GM19023 (cell line): ENCODE data around the gene KRTAP4-11.
"Not testable (repeated sequence)": the region's sequence is repeated elsewhere in the genome, so short reads cannot be mapped to it uniquely, and the experiment has no call there.

Experiments
- ATAC-seq: cut with Tn5 transposase; IDR thresholded peaks from one replicate; pipeline ENCODE4 v1.9.1; 2021; ENCODE audit warnings: mild to moderate bottlenecking, moderate library complexity; ENCODE audit not compliant: unreplicated experiment

KRTAP4-11 gene

DNA sequence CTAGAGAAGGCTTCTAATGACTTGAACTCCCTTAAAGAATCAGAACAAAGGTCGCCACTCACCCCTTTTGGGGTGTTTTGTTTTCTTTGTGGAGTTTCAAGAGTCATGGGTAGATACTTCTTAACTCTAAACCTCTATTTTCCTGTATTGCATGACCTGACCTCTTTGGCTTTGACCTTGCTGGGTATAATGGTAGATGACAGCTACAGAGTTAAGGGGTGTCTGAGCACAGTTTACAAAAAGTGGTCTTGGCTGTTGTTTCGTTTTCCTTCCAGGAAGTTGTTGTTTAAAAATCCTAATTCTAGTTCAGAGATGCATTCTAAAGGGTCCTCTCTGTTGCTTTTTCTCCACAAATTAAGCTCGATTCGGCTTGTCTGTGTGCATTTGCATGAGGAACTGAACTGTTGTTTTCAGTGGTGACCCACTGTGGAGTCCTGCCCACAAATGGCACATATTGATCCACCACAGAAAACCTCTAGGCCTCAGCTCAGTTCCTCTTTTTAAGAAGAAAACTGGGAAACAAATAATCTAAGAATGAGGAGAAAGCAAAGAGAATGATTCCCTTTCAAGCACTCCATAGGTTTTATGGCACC lies 29.3 kb downstream of the KRTAP4-11 start:
- ATAC-seq, result not testable (repeated sequence)

DNA sequence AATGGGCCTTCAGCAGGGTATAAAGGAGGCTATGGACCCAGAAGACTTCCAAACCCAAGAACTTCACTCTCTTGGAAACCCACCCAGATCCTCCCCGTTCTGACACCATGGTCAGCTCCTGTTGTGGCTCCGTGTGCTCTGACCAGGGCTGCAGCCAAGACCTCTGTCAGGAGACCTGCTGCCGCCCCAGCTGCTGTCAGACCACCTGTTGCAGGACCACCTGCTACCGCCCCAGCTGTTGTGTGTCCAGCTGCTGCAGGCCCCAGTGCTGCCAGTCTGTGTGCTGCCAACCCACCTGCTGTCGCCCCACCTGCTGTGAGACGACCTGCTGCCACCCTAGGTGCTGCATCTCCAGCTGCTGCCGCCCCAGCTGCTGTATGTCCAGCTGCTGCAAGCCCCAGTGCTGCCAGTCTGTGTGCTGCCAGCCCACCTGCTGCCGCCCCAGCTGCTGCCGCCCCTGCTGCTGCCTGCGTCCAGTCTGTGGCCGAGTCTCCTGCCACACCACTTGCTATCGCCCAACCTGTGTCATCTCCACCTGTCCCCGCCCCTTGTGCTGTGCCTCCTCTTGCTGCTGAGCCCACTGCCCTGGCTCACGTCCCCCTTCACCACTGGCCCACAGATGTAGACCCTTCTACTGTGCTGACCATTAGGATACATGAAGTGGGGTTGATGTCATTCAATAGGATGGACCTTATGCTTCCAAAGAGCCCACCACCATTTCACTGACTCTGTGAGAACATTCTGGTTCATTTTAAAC lies 33.9 kb downstream of the KRTAP4-11 start, which contains the start of gene KRTAP4-7:
Gene KRTAP4-7 (plus strand): TSS at position 51 of the 757 bp plus-strand sequence. CDS start 57 bp downstream, at position 108.
- not testable (repeated sequence) for ATAC-seq

DNA sequence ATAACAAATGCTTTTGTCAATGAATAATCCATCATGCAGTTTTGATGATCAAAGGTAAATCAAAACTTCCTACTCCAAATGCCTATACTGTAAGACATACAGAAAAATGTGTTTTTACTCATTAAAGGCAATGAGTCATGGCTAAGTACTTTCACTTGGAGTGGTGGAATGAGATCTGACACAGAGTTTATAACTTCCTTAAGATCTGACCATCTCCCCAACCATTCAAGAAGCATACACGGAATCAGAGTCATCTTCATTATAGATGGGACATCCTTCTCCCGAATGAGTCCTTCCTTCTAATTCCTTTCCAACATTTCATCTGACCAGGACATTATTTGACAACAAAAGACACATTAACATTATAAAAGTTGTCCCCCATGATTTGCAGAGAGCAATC lies 34.7 kb downstream of the KRTAP4-11 start:
- not testable (repeated sequence) for ATAC-seq

- ATAC-seq, result no peak
Measured at GRCh38 chr17:41082626-41083025, 35.5 kb downstream of the KRTAP4-11 start.

DNA sequence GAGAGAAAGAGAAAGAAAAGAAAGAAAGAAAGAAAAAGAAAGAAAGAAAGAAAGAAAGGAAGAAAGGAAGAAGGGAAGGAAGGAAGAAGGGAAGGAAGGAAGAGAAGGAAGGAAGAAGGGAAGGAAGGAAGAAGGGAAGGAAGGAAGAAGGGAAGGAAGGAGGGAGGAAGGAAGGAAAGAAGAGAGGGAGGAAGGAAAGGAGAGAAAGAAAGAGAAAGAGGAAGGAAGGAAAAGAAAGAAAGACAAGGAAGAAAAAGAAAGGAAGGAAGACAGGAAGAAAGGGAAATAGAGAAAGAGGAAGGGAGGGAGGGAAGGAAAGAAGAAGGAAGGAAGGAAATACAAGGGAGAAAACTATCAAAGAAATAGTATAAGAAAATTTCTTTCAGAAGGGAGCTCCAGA lies 41.4 kb downstream of the KRTAP4-11 start:
- no peak for ATAC-seq

DNA sequence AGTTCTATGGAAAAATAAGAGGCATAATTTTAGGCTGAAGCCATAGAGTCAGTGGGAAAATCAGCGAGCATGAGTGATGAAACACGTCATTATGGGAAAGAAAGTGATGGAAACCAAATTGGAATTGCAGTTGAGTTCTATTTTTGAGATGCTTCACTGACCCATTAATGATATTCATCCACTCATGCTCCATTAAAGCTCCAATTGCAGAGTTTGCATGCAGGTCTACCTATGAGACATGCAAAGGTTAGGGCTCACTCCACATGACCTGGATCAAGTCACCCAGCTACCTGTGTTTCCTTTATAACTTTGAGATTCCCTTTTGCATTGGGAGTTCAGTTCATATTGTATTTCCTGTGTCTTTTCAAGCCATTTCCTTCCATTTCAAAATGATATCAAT lies 44.5 kb downstream of the KRTAP4-11 start:
- ATAC-seq, result no peak

GRCh38 chr17:41071606-41072360 lies 46.4 kb downstream of the KRTAP4-11 start:
- ATAC-seq, result no peak

DNA sequence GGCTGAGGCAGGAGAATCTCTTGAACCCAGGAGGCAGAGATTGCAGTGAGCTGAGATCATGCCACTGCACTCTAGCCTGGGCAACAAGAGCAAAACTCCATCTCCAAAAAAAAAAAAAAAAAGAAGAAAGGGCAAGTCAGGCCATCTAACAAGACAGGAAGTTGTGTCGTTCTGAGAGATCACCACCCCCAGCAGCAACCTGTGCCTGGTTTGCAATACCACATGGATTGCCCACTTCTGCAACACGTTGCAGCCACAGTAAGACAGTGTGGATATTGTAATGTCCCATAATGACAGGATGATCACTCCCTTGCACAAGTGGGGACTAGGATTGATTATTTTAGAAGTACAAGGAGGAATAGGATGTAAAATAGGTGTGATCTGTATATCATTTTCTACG lies 49.1 kb downstream of the KRTAP4-11 start:
- no peak for ATAC-seq

DNA sequence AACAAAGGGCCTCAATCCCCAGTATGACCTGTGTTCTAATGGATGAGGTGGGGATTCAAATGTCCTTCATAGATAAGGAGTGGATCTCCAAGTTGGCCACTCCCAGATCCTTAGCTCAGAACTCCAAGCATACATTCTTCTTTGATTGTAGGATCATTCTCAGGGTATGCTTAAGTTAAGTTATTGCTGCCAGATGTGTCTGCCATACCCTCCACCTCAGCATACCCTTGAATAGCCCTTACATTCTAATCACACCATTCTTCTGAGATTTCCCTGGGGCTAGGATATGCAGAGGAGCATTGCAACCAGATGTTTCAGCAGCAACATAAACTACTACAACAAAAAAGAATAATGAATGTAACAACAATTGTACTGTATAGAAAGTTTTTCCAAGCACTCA lies 50.9 kb downstream of the KRTAP4-11 start:
- no peak for ATAC-seq
